Activated naive CD8-positive, alpha-beta T cell treated with anti-CD3 and anti-CD28 coated beads, Interleukin-2, amount 50 U/mL, for 16 hours (primary cell): Measurements from ENCODE around the gene NEK6.

Source experiments
- DNase-seq: peaks from one replicate; pipeline ENCODE4 v3.0.0-alpha.2; 2020; ENCODE audit warnings: low read depth, low spot score

Gene NEK6

DNA sequence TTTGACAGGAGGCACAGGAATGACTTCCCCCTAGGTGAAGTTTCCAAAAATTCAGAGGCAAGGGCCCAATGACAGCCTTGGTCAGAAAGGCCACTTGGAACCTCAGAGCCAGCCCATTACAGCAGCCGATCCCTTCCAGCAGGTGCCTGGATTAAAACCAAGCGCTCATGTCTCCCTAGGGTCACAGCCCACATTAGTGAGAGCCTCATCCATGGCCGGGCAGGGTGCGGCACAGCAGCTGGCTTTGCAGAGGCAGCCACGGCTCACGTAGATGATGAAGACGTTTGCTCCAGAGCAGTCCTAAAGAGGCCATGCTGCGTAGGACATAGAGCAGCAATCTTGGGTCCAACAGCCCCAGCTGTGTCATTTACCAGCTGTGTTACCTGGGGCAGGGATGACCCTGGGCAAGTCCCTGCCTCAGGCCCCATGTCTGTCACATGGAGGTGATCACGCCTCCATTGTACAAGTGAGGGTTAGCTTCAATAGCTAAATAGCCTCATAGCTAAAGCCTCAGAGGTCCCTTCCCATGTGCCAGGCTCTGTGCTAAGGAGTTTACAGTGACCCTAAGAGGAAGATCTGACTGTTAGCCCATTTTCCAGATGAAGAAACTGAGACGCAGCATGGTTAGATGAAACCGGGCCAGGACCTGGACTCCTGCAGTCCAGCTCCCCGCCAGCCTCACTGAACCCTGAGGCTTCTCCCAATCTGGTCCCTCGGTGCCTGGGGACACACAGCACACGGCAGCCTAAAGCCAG lies 39.2 kb downstream of the NEK6 start:
- no peak for DNase-seq

GRCh38 chr9:124297551-124297901 lies 39.8 kb downstream of the NEK6 start:
- DNase-seq: no peak

GRCh38 chr9:124297915-124298645 lies 40.3 kb downstream of the NEK6 start:
- no peak for DNase-seq

DNA sequence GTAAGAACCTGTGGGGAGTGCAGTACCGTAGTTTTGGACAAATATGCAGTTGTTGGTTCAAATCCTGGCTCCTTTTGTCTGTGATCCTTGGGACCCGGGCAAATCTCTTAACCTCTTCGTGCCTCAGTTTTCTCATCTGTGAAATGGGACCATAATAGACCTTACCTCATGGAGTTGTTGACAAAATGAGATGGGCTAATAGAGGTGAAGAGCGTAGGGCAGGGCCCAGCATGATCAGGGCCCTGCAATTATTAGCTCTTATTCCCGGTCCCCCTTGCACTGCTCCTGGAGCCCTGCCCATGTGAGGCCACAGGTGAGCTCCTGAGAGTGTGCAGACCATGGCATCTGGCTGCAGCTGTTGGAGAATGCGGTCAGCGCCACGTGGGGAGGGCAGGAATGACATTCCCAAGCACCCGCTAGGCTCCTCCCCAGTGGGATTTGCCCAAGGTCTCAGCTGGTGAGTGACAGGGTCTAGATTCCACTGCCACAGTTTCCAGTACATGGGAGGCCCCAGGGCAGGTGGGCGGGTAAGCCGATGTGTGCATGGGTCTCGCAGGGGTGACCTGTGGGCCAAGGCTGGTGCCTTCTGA lies 41.0 kb downstream of the NEK6 start:
- DNase-seq: no peak

DNA sequence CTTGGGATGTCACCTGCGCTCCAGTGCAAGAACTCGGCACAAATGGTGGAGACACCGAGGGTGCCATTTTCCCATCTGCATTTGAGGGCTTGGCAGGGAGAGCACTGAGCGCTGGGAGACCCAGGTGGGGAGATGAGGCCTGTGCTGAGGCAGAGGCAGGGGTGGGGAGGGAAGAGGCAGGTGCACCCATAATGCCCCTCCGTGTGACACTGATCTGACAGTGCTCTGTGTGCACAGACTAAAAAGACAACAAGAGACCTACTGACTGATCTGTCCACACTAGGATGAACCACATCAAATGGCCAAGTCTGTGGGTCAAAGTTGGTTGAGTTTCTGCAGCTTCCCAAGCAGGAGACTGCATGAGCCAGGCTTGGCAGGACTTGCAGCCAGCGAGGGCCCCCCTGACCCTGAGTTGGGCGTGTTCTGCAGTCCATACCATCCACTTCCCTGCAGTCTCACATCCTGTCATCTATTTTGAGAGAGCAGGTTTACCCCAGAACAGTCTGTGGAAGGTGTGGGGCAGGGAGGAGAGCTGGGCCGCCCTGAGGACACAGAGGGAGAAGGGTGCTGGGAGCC lies 41.9 kb downstream of the NEK6 start:
- DNase-seq: no peak

DNA sequence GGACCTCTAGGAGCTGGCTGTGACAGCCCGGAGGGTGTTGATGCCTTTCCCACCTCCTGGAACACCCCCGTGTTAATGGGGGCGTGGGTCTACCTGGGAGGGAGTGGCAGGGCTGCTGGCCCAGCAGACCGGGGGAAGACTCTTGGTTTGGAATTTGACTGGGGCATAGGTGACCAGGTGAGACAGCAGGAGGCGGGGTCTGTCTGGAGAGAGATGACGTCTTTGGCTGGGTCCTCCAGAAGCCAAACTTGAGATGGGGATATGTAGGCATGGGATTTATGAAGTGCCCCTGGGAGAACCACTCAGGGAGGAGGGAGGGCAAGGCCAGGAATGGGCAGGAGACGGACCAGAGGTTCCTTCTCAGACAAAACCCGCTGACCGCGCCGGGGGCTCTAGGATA lies 42.6 kb downstream of the NEK6 start:
- DNase-seq: no peak

GRCh38 chr9:124302921-124303320 lies 45.2 kb downstream of the NEK6 start:
- DNase-seq: no peak

GRCh38 chr9:124303762-124304161 lies 46.0 kb downstream of the NEK6 start:
- no peak for DNase-seq

- no peak for DNase-seq
Measured at GRCh38 chr9:124304285-124304684, 46.5 kb downstream of the NEK6 start.

DNA sequence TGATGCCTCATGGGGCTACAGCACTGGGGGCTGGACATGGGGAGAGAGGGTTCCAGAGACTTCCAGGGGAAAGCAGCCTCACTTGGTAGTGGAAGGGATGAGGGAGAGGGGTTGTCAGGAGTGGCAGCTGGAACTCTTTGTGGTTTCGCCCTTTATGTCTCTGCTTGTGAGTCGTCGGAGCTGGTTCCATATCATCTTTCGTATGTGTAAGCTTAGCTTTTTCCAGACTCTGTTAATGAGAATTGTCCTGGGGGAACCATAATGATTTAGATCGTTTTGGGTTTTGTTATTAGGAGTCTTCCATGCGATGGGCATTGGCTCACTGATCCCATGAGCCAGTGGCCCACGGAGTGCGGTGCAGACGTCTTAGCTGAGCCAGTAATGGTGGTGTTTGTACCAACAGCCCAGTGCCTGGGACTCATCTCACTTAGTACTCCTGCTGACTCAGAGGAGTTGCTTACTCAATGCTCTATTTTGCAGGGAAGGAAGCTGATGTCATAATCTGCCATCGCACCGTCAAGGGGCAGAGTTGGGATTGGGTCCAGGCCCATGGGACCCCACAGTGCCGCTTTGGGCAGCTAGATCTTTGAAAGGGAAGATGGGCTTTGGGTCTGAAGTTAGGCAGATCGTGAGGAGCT lies 48.5 kb downstream of the NEK6 start:
- DNase-seq: no peak

DNA sequence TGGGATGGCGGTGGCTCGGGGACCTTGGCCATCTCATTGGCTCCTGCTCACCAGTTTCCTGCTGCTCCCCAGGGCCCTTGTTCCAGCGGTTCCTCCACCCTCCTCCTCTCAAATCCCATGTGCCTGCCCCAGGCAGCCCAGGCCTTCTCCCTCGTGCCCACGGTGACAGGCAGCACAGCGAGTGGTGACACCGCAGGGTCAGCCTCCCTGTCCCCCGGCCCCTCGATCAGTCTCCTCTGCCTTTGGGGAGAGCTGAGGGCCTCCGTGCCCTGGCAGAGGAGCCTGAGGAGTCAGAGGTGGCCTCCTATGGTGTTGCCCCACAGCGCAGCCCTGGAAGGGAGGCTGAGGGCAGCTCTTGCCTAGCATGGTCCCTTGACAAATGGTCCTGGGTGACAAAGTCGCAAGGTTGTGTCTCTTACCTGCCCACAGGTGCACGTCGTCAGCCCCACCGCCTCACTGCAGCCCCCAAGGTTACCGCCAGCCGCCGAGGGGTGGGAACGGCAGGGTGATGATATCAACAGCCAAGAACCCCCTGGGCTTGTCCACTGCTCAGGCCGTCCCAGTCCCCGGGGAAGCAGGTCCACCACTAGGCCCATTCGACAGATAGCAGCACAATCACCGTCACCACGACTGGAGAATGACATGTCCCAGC lies 49.8 kb downstream of the NEK6 start:
- no peak for DNase-seq

DNA sequence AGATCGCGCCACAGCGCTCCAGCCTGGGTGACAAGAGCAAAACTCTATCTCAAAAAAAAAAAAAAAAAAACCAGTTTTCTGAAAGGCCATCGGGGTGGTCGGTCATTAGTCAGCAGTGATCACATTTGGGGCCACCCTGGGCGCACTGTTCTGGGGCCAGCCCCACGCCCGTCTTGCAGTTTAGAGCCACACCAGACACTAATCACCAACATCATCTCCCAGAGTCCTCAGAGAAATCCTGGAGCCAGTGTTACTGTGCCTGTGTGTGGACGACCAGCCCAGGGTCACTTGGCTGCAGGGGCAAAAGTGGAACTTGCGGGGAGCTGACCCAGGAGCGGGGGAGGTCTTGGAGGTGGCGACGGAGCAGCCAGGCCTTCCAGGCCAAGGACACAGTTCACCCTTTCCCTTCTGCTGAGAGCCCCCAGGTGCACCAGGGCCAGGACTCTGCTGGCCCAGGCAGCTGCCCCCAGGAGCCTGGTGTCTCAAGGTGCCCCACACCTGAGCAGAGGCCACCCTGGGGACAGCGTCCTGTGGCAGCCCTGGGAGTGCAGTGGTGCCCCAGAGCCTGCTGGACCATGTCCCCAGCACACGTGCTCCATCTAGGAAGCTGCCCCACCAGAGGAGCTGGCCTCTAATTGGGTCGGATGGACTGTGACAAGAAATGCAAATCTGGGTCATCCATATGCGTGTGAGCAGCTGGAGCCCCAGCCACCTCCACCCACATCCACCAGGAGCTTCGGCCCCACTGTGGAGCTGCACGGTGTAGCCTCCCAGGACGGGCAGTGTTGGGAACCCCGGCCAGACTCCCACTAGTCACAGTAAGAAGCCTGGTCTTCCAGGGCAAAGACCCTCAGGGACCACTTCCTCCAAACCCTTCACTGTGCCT lies 51.1 kb downstream of the NEK6 start:
- no peak for DNase-seq

DNA sequence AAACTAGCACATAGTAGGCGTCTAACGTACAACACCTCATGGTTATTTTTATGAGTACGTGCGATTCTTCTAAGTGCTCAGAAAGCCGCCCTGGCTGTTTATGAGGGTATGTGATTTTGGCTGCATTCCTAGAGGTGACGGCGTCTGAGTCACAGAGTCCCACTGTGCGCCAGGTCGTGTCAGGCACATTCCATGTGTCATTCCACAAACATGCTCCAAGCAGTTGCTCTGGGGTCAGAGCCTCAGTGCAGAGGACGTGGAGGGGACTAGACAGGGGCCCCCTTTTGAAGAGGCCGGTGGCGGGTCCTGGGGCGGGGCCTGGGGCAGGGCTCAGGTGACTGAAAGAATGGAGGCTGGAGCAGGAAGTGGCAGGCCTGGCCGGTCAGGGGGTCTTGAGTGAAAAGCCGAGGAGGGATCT lies 51.9 kb downstream of the NEK6 start:
- DNase-seq: no peak

DNA sequence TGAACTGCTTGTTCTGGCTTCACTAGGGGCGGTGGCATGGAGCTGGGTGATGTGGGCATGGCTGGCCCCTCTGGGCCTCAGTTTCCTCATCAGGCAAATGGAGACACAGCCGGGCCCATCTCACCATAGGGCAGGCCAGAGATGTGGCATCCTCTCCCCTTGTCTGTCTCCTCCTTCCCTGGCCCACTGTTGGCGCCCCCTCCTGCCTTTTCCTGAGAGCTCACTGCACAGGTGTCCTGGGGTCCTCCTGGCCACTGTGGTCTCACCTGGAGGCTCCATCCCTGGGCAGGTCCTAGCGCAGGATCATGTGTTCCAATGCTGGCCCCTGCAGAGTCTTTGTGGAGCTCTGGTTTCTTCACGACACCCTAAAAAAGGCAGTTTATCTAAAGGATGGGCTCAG lies 53.5 kb downstream of the NEK6 start:
- no peak for DNase-seq

DNA sequence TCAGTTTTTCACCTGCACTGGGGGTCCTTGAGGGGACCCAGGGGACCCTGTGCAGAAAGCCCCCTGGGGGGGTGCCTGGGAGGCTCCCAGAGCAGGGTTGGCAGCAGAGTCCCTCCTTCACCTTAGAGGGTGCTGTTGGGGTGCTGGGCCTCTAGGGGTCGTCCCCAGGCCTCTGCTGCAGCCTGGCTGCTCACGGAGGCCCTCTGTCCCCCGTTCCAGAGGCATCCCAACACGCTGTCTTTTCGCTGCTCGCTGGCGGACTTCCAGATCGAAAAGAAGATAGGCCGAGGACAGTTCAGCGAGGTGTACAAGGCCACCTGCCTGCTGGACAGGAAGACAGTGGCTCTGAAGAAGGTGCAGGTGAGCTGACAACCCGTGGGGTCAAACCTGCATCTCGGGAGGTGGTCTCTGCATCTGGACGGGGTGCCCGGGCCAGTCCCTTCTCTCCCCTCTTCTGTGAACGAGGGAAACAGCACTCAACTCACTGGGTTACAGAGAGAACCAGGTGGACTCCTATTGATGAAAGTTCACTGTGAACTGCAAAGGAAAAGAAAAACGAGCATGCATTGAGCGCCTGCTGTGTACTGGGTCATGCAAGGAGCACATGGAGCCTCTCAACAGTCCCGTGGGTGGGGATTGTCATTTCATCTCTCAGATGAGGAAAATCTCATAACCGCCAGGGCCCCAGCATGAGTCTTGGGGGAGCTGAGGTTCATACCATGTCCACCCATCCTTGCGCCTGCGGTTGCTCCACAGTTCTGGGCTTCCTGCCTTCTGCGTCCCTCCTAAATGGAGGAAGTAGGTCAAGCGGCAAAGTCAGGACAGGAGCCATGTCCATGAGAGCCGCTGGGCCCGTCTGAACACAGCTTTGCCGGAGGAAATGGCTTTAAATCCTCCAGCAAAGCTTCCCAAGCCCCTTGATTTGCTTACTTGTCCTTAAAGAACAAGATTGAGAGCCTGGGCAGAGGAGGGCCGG lies 54.8 kb downstream of the NEK6 start:
- DNase-seq: no peak

DNA sequence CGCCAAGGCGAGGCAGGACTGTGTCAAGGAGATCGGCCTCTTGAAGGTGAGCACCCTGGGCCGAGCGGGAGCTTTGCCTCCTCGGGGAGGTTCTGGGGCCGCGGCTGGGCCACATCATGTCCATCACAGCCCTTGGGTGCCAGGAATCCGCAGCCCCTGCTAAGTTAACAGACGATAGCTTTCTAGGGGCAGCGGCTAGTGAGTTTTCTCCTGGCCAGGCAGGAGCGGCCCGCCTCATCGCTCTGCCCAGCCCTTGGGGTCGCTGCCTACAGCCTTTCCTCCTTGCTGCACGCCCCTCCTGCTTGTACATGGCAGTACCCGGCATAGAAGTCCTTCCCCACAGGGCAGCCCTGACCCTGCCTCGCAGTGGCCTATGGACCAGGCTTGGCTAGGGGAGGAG lies 56.2 kb downstream of the NEK6 start:
- DNase-seq: no peak

DNA sequence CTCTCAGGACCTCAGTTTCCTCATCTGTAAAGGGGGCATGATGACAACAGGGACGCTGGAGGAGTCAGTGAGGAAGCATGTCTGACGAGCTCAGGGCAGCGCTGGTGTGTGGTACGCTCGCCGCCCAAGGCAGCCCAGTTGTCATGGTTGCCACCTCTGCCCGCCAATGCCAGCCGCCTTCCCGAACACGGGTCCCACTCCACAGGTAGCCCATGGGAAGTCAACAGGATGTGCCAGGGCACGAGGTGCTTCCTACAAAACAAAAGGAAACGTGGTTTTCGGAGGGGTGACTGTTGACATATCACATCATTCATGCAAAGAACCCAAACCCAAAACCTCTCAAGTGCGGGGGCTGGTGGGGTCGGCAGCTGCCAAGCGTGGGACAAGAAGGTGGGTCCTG lies 58.1 kb downstream of the NEK6 start:
- DNase-seq: no peak

DNA sequence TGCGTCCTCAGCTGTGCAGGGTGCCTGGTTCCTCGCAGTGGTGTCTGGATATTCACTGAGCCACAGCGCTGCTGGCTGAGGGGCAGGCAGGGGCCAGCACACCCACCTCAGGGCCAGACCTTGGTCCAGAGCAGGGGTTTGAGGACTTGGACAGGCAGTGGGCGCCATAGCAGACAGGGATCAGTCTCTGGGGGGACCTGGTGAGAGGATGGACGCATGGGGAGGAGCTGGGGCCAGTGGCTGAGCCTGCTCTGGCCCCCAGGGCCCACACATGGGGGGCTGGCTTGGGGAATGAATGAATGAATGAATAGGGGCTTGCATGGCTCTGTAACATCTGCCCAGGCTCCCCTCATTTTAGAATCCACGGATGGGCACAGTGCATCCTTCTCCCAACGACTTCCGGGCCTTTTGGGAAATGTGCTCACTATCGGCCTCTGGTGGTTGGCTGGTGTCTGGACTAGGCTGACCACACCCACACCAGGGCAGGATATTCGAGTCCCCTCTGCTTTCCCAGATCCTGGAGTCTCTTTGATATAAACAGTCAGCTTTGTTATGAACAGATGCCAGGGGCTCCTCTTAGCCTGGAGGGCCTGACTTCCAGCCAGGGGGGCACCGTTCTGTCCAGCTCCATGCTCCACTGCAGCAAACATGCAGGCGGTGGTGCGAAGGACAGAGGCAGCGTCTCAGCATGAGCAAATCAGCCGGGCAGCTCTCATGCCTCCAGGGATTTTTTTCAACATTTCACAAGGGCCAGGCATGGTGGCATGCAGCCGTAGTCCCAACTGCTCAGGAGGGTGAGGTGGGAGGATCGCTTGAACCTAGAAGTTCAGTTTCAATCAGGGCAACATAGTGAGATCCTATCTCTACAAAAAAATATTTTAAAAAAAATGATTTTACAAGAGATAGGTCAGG lies 62.6 kb downstream of the NEK6 start:
- no peak for DNase-seq
